ENCODE measurements around the gene IRF8.

Gene IRF8

GRCh38 chr16:85918436-85918835, 19.5 kb downstream of the IRF8 start:
- DNase-seq (ENCODE audit: low read depth): no peak
- no peak overlapping the region for H3K4me3 ChIP-seq (ENCODE audit: low read length)
- TF ChIP-seq CTCF (IDR thresholded peaks at IDR 0.05; ENCODE audit: insufficient read depth, low read depth, low read length, missing control alignments): no peak

- no peak overlapping the region for H3K4me3 ChIP-seq (ENCODE audit: low read length)
- DNase-seq (ENCODE audit: low read depth): no peak
- no peak for TF ChIP-seq CTCF (IDR thresholded peaks at IDR 0.05; ENCODE audit: insufficient read depth, low read depth, low read length, missing control alignments)
These were observed 20.6 kb downstream of the IRF8 start for GRCh38 chr16:85919271-85920267.

GRCh38 chr16:85921026-85921425, 22.1 kb downstream of the IRF8 start:
- TF ChIP-seq CTCF (IDR thresholded peaks at IDR 0.05; ENCODE audit: insufficient read depth, low read depth, low read length, missing control alignments): no peak
- H3K4me3 ChIP-seq (ENCODE audit: low read length): no peak overlapping the region
- DNase-seq (ENCODE audit: low read depth): no peak

GRCh38 chr16:85923153-85924021, 24.4 kb downstream of the IRF8 start:
- no peak overlapping the region for H3K4me3 ChIP-seq (ENCODE audit: low read length)
- TF ChIP-seq CTCF (IDR thresholded peaks at IDR 0.05; ENCODE audit: insufficient read depth, low read depth, low read length, missing control alignments): no peak
- no peak for DNase-seq (ENCODE audit: low read depth)

- DNase-seq (ENCODE audit: low read depth): peak; percentile 37
- H3K4me3 ChIP-seq (ENCODE audit: low read length): no peak overlapping the region
- no peak for TF ChIP-seq CTCF (IDR thresholded peaks at IDR 0.05; ENCODE audit: insufficient read depth, low read depth, low read length, missing control alignments)
These were observed 25.7 kb downstream of the IRF8 start for GRCh38 chr16:85924675-85925074.

GRCh38 chr16:85926370-85926769, 27.4 kb downstream of the IRF8 start:
- no peak for DNase-seq (ENCODE audit: low read depth)
- no peak overlapping the region for H3K4me3 ChIP-seq (ENCODE audit: low read length)
- TF ChIP-seq CTCF (IDR thresholded peaks at IDR 0.05; ENCODE audit: insufficient read depth, low read depth, low read length, missing control alignments): no peak
